IPS-NIHi11 (cell line): ENCODE results near the gene PPP1R37.

Source experiments
- DNase-seq: peaks from one replicate; pipeline ENCODE4 v3.0.0; 2012; ENCODE audit warnings: mixed read lengths, low spot score

PPP1R37 gene

GRCh38 chr19:45152504-45153338 is 59.7 kb downstream of the PPP1R37 start:
- peak; percentile 73 for DNase-seq

- peak; percentile 80 for DNase-seq
These were observed 60.5 kb downstream of the PPP1R37 start for GRCh38 chr19:45153339-45154063.

GRCh38 chr19:45154064-45154827 is 61.3 kb downstream of the PPP1R37 start:
- DNase-seq, result no peak

- DNase-seq, result no peak
These were observed 63.1 kb downstream of the PPP1R37 start for GRCh38 chr19:45156011-45156630.

- DNase-seq, result no peak
These were observed 63.8 kb downstream of the PPP1R37 start for GRCh38 chr19:45156751-45157150.

GRCh38 chr19:45158503-45159209 is 65.7 kb downstream of the PPP1R37 start:
- no peak for DNase-seq

GRCh38 chr19:45159210-45159970 is 66.4 kb downstream of the PPP1R37 start:
- DNase-seq, result peak; percentile 7

GRCh38 chr19:45159971-45160324 is 67.0 kb downstream of the PPP1R37 start:
- no peak for DNase-seq

- DNase-seq, result peak; percentile 78
These were observed 68.1 kb downstream of the PPP1R37 start, which contains the start of gene NKPD1 for GRCh38 chr19:45160870-45161737. NKPD1 (minus strand) TSS chr19:45160982; CDS start chr19:45160150, 832 bp downstream.

GRCh38 chr19:45161738-45162607 is 69.0 kb downstream of the PPP1R37 start:
- peak; percentile 77 for DNase-seq

- DNase-seq, result peak; percentile 3
These were observed 69.7 kb downstream of the PPP1R37 start for GRCh38 chr19:45162608-45163143.

GRCh38 chr19:45163156-45163555 is 70.2 kb downstream of the PPP1R37 start:
- DNase-seq, result no peak

- no peak for DNase-seq
These were observed 70.9 kb downstream of the PPP1R37 start for GRCh38 chr19:45163751-45164460.

- peak; percentile 78 for DNase-seq
These were observed 71.8 kb downstream of the PPP1R37 start for GRCh38 chr19:45164577-45165335.

- DNase-seq, result peak; percentile 35
These were observed 73.8 kb downstream of the PPP1R37 start for GRCh38 chr19:45166723-45167252.

- DNase-seq, result no peak
These were observed 75.9 kb downstream of the PPP1R37 start for GRCh38 chr19:45168767-45169351.
